SU-DHL-6 (cell line): ENCODE data around the gene PORCN.

Experiments
- EZH2phosphoT487 ChIP-seq: fragments of 200-600 bp; sonication (generic), shearing (Covaris generic); conservative IDR thresholded peaks from 2 replicates; pipeline ENCODE4 v1.6.1; 2018; ENCODE audit warnings: mild to moderate bottlenecking, antibody characterized with exemption, low read length, moderate library complexity, mixed read lengths
- TF ChIP-seq, protein P1 (sequence below): fragments of 200-600 bp; sonication (generic); IDR thresholded peaks from one replicate; pipeline ENCODE4 v1.5.1; 2017; ENCODE audit warnings: antibody characterized with exemption, mild to moderate bottlenecking, low read length, moderate library complexity; ENCODE audit not compliant: insufficient read depth, poor library complexity, severe bottlenecking

DNA sequence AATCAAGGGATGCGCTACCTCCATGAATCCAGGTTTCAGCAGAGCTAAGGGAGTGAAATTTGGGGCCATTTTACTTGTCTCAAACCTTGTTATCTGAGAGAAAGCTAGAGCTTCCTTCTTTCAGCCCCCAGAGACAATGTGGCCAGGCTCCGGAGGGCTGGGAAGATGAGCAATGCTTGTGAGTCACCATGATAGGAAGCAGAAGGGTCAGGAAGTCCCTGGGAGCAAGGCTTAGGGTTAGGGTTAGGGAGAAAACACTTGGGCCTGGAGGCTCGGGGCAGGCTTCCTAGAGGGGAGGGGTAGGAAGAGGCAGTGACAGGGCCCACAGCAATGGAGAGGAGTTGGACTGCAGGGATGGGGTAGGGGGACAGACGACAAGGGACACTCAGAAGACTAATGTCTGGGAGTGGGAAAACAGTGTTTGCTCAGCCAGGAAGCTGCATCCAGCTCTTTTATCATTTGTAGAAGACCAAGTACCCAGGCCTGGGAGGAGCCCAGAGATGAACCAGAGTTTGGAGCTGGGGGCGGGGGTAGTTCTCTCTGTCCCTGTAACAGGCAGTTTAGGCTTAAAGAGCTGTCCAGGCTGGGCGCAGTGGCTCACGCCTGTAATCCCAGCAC, 16.4 kb upstream of the PORCN start:
- TF ChIP-seq, protein P1, sequence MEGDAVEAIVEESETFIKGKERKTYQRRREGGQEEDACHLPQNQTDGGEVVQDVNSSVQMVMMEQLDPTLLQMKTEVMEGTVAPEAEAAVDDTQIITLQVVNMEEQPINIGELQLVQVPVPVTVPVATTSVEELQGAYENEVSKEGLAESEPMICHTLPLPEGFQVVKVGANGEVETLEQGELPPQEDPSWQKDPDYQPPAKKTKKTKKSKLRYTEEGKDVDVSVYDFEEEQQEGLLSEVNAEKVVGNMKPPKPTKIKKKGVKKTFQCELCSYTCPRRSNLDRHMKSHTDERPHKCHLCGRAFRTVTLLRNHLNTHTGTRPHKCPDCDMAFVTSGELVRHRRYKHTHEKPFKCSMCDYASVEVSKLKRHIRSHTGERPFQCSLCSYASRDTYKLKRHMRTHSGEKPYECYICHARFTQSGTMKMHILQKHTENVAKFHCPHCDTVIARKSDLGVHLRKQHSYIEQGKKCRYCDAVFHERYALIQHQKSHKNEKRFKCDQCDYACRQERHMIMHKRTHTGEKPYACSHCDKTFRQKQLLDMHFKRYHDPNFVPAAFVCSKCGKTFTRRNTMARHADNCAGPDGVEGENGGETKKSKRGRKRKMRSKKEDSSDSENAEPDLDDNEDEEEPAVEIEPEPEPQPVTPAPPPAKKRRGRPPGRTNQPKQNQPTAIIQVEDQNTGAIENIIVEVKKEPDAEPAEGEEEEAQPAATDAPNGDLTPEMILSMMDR = no peak
- no peak for TF ChIP-seq EZH2phosphoT487
